Glomerular endothelial cell (primary cell): ENCODE results near the gene STING1. TPM values are rescaled to one million over a fixed set of nuclear protein-coding genes. Genes with fewer than 3 reads are reported as not detected.
"Not testable (repeated sequence)": the region's sequence is repeated elsewhere in the genome, so short reads cannot be mapped to it uniquely, and the experiment has no call there.

Experiments
- DNase-seq: peaks from one replicate; pipeline ENCODE4 v3.0.0-alpha.2; 2011; ENCODE audit warnings: low read depth, low spot score; ENCODE audit errors: extremely low read depth
- total RNA-seq: library from RNA; depleted of rRNA; stranded (reverse); fragments of >200 nt; gene quantifications from 2 replicates; pipeline ENCODE4 v1.2.3, GENCODE V29; 2015

The STING1 gene
- 58.0 and 61.7 TPM in 2 replicates for total RNA-seq

- DNase-seq = peak; percentile 80
These were observed at the start of gene STING1 for GRCh38 chr5:139482050-139482889. TSS of gene STING1 (minus strand) at chr5:139482758. CDS start at chr5:139481704, 1,054 bp downstream.

GRCh38 chr5:139531772-139532169, 49.2 kb upstream of the STING1 start:
- DNase-seq = no peak

DNA sequence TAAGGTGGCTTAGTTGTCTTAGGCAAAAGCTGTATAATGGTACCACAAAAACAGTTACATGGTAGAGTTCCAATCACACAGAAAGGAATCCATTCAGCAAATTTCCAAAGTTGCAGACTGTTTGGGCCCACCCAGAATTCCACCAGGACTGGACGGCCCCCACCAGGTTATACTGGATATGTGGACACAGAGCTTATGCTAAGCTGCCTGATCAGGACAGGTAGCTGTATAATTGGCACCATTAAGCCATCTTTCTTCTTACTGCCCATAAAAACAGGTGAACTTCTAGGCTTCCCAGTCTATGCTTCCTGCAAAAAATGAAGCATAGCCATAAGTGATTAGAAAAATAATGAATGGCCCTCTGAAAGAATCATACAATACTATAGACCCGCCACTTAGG, 47.5 kb upstream of the STING1 start:
- not testable (repeated sequence) for DNase-seq

- DNase-seq = not testable (repeated sequence)
These were observed 46.1 kb upstream of the STING1 start for GRCh38 chr5:139528695-139529094.

GRCh38 chr5:139527896-139528467, 45.4 kb upstream of the STING1 start:
- DNase-seq = not testable (repeated sequence)

- not testable (repeated sequence) for DNase-seq
These were observed 44.5 kb upstream of the STING1 start for GRCh38 chr5:139527090-139527470.

DNA sequence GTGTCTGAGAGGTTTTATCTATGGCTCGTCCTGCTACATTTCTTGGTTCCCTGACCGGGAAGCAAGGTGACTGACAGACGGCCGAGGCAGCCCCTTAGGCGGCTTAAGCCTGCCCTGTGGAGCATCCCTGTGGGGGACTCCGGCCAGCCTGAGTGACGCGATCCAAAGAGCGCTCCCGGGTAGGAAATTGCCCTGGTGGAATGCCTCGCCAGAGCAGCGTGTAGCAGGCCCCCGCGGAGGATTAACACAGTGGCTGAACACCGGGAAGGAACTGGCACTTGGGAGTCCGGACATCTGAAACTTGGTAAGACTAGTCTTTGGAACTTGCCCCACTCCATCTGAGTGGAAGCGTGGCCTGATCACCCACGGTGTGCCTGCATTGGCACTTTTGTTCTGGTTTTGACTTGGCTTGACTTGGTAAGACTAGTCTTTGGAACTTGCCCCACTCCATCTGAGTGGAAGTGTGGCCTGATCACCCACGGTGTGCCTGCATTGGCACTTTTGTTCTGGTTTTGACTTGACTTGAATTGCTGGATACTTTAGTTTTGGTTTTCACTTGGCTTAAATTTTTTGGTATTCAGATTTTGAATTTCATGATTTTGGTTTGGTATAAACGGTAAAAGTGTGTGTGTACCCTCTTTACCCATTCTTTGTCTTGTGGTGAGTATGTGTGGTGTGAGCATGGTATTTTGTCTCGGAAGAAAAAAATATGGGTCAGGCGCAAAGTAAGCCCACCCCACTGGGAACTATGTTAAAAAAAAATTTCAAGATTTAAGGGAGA, 43.9 kb upstream of the STING1 start:
- not testable (repeated sequence) for DNase-seq

DNA sequence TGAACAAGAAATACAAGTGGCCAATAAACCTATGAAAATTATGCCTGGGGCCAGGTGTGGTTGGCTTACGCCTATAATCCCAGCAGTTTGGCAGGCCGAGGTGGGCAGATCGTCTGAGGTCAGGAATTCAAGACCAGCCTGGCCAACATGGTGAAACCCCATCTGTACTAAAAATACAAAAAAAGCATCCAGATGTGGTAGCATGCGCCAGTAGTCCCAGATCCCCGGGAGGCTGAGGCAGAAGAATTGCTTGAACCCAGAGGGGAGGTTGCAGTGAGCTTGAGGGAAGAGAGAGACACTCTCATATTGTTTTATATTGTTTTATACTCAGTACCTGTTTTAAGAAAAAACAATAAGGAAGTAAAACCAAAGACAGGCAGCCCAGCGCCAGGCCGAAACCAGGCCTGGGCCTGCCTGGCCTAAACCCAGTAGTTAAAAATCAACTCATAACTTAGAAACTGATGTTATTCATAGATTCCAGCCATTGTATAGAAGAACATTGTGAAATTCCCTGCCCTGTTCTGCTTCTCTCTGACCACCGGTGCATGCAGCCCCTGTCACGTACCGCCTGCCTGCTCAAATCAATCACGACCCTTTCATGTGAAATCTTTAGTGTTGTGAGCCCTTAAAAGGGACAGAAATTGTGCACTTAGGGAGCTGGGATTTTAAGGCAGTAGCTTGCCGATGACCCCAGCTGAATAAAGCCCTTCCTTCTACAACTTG, 43.2 kb upstream of the STING1 start:
- DNase-seq = not testable (repeated sequence)

DNA sequence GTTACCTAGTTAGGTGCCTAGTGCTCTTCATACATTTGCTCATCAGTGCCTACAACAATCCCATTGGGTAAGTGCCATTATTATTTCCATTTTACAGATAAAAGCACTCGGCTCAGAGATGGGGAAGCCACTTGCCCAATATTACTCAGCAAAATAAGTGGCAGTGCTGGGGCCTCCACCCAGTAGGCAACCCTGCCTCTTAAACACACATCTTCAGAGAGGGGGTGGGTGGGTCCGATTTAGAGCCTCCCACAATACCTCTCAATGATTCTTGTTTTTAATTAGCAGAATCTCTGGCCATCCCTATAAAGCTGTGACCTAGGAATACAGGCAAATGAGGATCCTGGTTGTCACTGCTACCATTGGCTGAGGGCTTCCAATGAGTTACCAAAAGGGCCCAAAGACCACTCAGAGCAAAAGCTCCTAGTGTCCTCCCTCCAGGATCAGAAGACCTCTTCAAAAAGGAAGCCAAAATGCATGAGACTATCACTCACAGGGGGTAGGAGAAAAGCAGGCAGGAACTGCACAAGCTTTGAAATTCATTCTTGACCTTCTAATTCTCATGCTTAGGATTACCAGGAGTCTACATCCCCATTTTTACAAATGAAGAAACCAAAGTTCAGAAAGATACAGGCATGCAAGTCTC, 42.5 kb upstream of the STING1 start:
- DNase-seq = no peak

DNA sequence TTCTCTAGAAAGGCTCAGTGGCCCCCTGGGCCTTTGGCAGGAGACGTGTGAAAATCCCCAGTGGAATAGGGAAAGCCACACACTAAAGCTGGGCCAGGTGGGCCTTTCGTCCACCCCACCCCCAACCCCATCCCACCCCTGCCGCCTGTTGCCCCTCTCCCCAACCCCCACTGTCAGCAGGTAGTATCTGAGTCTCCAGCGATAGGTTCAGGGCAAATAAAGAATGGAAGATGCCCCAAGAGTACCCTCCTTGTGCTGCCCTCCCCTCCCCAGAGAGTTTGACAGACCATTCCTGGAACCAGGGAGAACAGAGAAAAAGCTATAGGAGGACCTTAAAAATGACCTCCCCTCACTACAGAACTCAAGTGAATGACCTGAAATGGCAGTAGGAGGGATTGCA, 41.9 kb upstream of the STING1 start:
- DNase-seq = no peak

DNA sequence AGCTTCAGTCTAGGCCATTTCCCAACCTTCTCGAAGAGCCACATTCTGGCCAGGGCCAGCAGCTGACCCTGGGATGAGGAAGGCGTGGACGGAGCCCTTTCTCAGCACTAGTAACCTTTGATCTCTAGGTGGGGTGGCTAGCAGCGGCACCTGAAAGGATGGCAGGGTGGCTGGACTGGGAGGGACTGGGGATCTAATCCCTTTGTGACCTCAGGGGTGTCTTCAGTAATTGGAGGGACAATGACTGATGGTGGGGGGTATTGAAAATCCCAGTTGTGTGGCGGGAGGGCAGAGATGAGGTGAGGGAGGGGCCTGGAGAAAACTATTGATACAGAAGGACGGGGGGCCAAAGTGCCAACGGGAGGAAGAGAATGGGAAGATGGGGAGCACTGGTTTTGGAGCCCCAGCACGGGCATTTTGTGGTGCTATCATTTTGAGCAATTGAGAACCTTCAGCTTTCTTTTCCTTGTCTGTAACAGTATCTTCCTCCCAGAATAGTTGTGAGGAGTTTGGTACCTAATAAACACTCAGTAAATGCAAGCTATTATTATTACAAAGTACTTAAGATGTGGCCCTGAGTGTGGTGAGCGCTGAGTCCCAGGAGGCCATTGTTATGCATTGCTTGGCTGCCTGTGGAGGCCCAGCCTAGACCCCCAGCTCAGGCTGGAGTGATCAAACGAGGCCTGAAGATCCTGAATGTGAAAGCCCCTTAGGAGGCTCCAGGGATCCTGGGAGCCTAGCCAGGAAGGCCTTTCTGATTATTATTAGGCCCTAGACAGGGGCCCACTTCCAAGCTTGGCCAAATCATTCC, 41.3 kb upstream of the STING1 start:
- DNase-seq = no peak

DNA sequence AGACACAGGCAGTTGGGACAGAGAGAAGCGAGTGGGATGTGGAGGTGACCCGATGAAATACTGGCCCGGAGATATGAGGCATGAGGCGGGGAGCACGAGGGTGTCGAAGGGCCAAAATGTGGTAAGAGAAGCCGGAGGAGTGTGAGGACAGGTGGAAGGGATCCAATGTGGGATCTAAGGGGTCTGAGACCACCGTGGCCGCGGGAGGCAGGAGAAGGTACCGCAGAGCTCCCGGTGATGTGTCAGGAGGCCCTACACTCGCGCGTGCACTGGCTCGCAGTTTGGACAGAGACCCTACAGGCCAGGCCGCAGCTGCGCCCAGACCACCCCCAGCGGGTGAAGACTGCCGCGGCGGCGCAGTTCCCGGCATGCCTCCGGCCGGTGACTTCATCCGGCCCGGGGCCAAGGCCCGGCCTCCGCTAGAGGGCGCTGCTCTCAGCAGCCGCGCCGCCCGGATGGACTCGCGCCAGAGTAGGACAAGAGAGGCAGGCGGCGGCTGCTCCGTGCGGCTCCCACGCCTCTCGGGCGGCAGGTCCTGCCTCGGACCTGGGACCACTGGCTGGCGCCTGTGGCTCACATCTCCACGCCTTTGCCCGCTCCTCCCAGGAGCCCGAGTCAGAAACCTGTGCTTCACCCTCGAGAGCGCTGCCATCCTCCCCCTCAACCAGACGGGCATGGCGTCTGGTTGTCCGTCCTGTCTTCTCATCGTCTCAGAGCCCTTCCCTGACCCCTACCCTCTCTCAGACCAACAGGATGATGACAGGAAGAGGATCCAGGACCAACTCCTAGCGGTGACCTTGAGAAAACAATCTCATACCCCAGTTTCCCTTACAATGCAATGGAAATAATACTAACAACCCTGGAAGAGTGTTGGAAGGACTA, 35.4 kb upstream of the STING1 start:
- DNase-seq = no peak

- DNase-seq = no peak
These were observed 31.9 kb upstream of the STING1 start for GRCh38 chr5:139514486-139514856.

DNA sequence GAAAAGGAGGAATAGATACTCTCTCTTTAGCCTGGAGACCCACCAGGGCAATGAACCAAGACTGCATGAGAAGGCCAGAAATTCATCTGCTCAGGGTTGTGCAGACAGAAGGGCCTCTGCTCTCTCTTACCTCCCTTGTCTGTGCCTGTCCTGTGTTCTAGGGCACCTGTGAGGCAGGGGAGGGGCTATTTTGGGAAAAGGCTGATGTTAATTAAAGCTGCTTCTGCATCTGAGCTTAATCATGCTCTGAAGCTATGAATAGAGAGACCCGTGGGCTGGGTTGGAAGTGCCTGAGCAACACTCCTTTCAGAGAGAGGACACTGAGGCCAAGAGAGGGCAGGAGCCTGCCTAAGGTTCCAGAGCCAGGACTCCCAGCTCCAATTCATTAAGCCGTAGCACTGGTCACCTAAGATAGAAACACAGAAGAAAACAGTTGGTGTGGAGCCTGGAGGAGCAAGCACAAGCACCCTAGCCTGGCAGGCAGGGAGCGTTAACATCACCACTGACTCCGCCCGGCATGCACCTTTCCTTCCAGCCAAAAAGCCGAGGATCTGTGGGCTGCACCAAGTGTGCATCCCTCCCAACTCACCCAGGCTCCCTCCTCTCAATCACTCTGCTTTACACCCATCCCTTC, 31.4 kb upstream of the STING1 start:
- DNase-seq = no peak

GRCh38 chr5:139513434-139513833, 30.9 kb upstream of the STING1 start:
- DNase-seq = not testable (repeated sequence)

- DNase-seq = no peak
These were observed 30.3 kb upstream of the STING1 start for GRCh38 chr5:139512786-139513390.

- DNase-seq = not testable (repeated sequence)
These were observed 22.2 kb upstream of the STING1 start for GRCh38 chr5:139504722-139505121.

- DNase-seq = not testable (repeated sequence)
These were observed 21.3 kb upstream of the STING1 start for GRCh38 chr5:139503879-139504278.
